GM06990 (cell line): ENCODE results near the gene CNDP2.

Experiments
- DNase-seq: peaks from one replicate; pipeline ENCODE4 v3.0.0-alpha.2; 2011; ENCODE audit not compliant: insufficient read length; ENCODE audit errors: extremely low read depth
- H3K27me3 ChIP-seq: replicated peaks from 2 replicates; pipeline ENCODE4 v1.6.0; 2011; ENCODE audit warnings: low read length; ENCODE audit not compliant: control insufficient read depth, insufficient read depth
- H3K36me3 ChIP-seq: 2 replicates; pipeline ENCODE4 v1.5.1; 2011; ENCODE audit warnings: low read length; ENCODE audit not compliant: control insufficient read depth, insufficient read depth
- H3K4me3 ChIP-seq: replicated peaks from 2 replicates; pipeline ENCODE4 v1.5.1; 2011; ENCODE audit warnings: low read depth, mild to moderate bottlenecking, control low read depth, low read length
- CTCF ChIP-seq: IDR thresholded peaks from 2 replicates; pipeline ENCODE4 v1.5.1; 2011; ENCODE audit warnings: low read length, control low read depth, mild to moderate bottlenecking, inconsistent platforms; ENCODE audit not compliant: insufficient read depth, poor library complexity, severe bottlenecking

The CNDP2 gene

GRCh38 chr18:74508366-74508765 lies 12.2 kb downstream of the CNDP2 start:
- Histone ChIP-seq H3K27me3 (no peaks in the 10 kb centered on the region), H3K4me3 (no peak overlapping the region), H3K36me3 (peaks cover 57% of the 10 kb centered on the region)
- DNase-seq, result no peak
- TF ChIP-seq CTCF, result no peak

- Histone ChIP-seq H3K36me3 (peaks cover 62% of the 10 kb centered on the region), H3K27me3 (no peaks in the 10 kb centered on the region), H3K4me3 (no peak overlapping the region)
- no peak for TF ChIP-seq CTCF
- no peak for DNase-seq
These were observed 12.7 kb downstream of the CNDP2 start for GRCh38 chr18:74508821-74509225.

- no peak for TF ChIP-seq CTCF
- no peak for DNase-seq
- Histone ChIP-seq H3K4me3 (no peak overlapping the region), H3K27me3 (no peaks in the 10 kb centered on the region), H3K36me3 (peaks cover 66% of the 10 kb centered on the region)
These were observed 13.9 kb downstream of the CNDP2 start for GRCh38 chr18:74509856-74510769.

- no peak for TF ChIP-seq CTCF
- Histone ChIP-seq H3K27me3 (no peaks in the 10 kb centered on the region), H3K4me3 (no peak overlapping the region), H3K36me3 (peaks cover 70% of the 10 kb centered on the region)
- DNase-seq, result no peak
These were observed 14.6 kb downstream of the CNDP2 start for GRCh38 chr18:74510770-74511095.

GRCh38 chr18:74511823-74512222 lies 15.7 kb downstream of the CNDP2 start:
- H3K36me3 ChIP-seq, result peaks cover 74% of the 10 kb centered on the region
- no peaks in the 10 kb centered on the region for H3K27me3 ChIP-seq
- TF ChIP-seq CTCF, result no peak
- DNase-seq, result no peak
- H3K4me3 ChIP-seq, result no peak overlapping the region
